Neural crest cell (in vitro differentiated cells): ENCODE measurements around the gene DLD. TPM values are rescaled to one million over a fixed set of nuclear protein-coding genes. Genes with fewer than 3 reads are reported as not detected.
A peak's percentile ranks its signal among the peaks of the same experiment; 100 is the strongest.

Experiments
- DNase-seq: peaks from one replicate; pipeline ENCODE4 v3.0.0; 2021; ENCODE audit warnings: low read depth, mixed read lengths, low spot score
- H3K27ac Mint-ChIP-seq: one replicate; pipeline ENCODE4 v1.8.0; 2021; ENCODE audit warnings: mild to moderate bottlenecking, mixed read lengths; ENCODE audit not compliant: unreplicated experiment
- H3K27me3 Mint-ChIP-seq: 2 replicates; pipeline ENCODE4 v1.8.0; 2021; ENCODE audit warnings: low read depth, mild to moderate bottlenecking, mixed read lengths
- H3K36me3 Mint-ChIP-seq: 2 replicates; pipeline ENCODE4 v1.8.0; 2021; ENCODE audit warnings: low read depth, mild to moderate bottlenecking, mixed read lengths
- H3K4me1 Mint-ChIP-seq: 2 replicates; pipeline ENCODE4 v1.8.0; 2021; ENCODE audit warnings: mixed read lengths
- H3K4me3 Mint-ChIP-seq: one replicate; pipeline ENCODE4 v1.8.0; 2021; ENCODE audit warnings: mild to moderate bottlenecking, mixed read lengths
- H3K9me3 Mint-ChIP-seq: 2 replicates; pipeline ENCODE4 v1.8.0; 2021; ENCODE audit warnings: mixed read lengths
- total RNA-seq: library from RNA; stranded (reverse); gene quantifications from 2 replicates; pipeline ENCODE4 v1.2.1, GENCODE V29; 2021
- TF ChIP-seq, protein P1 (sequence below): fragments of 200-600 bp; sonication (generic); conservative IDR thresholded peaks from 2 replicates; pipeline ENCODE4 v1.5.0; 2021; ENCODE audit warnings: antibody characterized with exemption, mild to moderate bottlenecking

DLD gene
- total RNA-seq, 1 donor from 2014 or later: 82.1 TPM

GRCh38 chr7:107867858-107868466, 23.0 kb upstream of the DLD start:
- Mint-ChIP-seq H3K27me3 (peaks cover 4% of the 10 kb centered on the region), H3K9me3 (no peaks in the 10 kb centered on the region), H3K36me3 (no peaks in the 10 kb centered on the region), H3K27ac (no peak overlapping the region), H3K4me1 (no peaks in the 10 kb centered on the region), H3K4me3 (no peak overlapping the region)
- DNase-seq: no peak
- TF ChIP-seq, protein P1, sequence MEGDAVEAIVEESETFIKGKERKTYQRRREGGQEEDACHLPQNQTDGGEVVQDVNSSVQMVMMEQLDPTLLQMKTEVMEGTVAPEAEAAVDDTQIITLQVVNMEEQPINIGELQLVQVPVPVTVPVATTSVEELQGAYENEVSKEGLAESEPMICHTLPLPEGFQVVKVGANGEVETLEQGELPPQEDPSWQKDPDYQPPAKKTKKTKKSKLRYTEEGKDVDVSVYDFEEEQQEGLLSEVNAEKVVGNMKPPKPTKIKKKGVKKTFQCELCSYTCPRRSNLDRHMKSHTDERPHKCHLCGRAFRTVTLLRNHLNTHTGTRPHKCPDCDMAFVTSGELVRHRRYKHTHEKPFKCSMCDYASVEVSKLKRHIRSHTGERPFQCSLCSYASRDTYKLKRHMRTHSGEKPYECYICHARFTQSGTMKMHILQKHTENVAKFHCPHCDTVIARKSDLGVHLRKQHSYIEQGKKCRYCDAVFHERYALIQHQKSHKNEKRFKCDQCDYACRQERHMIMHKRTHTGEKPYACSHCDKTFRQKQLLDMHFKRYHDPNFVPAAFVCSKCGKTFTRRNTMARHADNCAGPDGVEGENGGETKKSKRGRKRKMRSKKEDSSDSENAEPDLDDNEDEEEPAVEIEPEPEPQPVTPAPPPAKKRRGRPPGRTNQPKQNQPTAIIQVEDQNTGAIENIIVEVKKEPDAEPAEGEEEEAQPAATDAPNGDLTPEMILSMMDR: no peak

- H3K36me3 Mint-ChIP-seq: no peaks in the 10 kb centered on the region
- no peaks in the 10 kb centered on the region for H3K9me3 Mint-ChIP-seq
- no peak for DNase-seq
- H3K27ac Mint-ChIP-seq: no peak overlapping the region
- H3K27me3 Mint-ChIP-seq: peaks cover 4% of the 10 kb centered on the region
- no peaks in the 10 kb centered on the region for H3K4me1 Mint-ChIP-seq
- no peak overlapping the region for H3K4me3 Mint-ChIP-seq
- TF ChIP-seq, protein P1: no peak
Measured at GRCh38 chr7:107870427-107871000, 20.5 kb upstream of the DLD start.

DNA sequence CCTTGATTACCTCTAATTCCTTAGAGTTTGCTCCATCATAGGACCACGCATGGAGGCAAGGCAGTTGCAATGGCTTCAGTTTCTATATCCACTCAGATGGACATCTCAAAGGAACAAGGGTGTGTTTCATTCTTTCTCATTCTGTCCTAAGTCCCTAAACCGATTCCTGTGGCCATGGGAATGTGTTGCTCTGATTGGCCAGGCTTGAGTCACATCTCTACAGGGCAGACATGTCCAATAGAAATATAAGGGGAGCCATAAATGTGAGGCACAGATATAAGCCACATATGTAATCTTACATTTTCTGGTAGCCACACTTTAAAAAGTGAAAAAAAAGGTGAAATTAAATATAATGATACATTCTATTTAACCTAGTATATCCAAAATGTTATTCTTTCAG, 16.9 kb upstream of the DLD start:
- H3K27me3 Mint-ChIP-seq: peaks cover 3% of the 10 kb centered on the region
- TF ChIP-seq, protein P1: no peak
- no peaks in the 10 kb centered on the region for H3K9me3 Mint-ChIP-seq
- H3K4me3 Mint-ChIP-seq: no peak overlapping the region
- no peaks in the 10 kb centered on the region for H3K36me3 Mint-ChIP-seq
- DNase-seq: no peak
- H3K27ac Mint-ChIP-seq: no peak overlapping the region
- no peaks in the 10 kb centered on the region for H3K4me1 Mint-ChIP-seq

GRCh38 chr7:107874605-107875446, 16.2 kb upstream of the DLD start:
- Mint-ChIP-seq H3K36me3 (no peaks in the 10 kb centered on the region), H3K27ac (no peak overlapping the region), H3K4me1 (no peaks in the 10 kb centered on the region), H3K9me3 (no peaks in the 10 kb centered on the region), H3K4me3 (no peak overlapping the region), H3K27me3 (peaks cover 3% of the 10 kb centered on the region)
- DNase-seq: peak; percentile 35
- TF ChIP-seq, protein P1: peak; percentile 79

GRCh38 chr7:107876916-107877315, 14.1 kb upstream of the DLD start:
- no peaks in the 10 kb centered on the region for H3K4me1 Mint-ChIP-seq
- H3K27ac Mint-ChIP-seq: no peak overlapping the region
- TF ChIP-seq, protein P1: no peak
- no peak overlapping the region for H3K4me3 Mint-ChIP-seq
- no peaks in the 10 kb centered on the region for H3K36me3 Mint-ChIP-seq
- no peaks in the 10 kb centered on the region for H3K9me3 Mint-ChIP-seq
- no peak for DNase-seq
- peaks cover 3% of the 10 kb centered on the region for H3K27me3 Mint-ChIP-seq
